GM19455 (cell line): Measurements from ENCODE around the gene MYO1F.
"Not testable (repeated sequence)": the region's sequence is repeated elsewhere in the genome, so short reads cannot be mapped to it uniquely, and the experiment has no call there.

Experiments
- ATAC-seq: cut with Tn5 transposase; IDR thresholded peaks from one replicate; pipeline ENCODE4 v1.9.1; 2021; ENCODE audit not compliant: unreplicated experiment

The MYO1F gene

GRCh38 chr19:8577247-8577646 lies at the start of gene MYO1F:
MYO1F (minus strand) TSS chr19:8577442; CDS start chr19:8577309, 133 bp downstream.
- no peak for ATAC-seq

DNA sequence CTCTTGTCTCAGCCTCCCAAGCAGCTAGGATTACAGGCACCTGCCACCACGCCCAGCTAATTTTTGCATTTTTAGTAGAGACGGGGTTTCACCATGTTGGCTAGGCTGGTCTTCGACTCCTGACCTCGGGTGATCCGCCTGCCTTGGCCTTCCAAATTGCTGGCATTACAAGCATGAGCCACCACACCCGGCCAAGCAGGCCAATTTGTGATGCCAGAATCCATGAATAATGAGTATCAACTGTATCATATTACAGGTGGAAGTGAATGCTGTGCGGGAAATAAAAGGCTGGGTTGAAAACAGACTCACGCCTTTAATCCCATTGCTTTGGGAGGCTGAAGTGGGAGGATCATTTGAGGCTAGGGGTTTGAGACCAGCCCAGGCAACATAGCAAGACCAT lies 49.6 kb upstream of the MYO1F start:
- no peak for ATAC-seq

GRCh38 chr19:8622886-8623285 lies 45.6 kb upstream of the MYO1F start:
- not testable (repeated sequence) for ATAC-seq

GRCh38 chr19:8618751-8619150 lies 41.5 kb upstream of the MYO1F start:
- no peak for ATAC-seq

DNA sequence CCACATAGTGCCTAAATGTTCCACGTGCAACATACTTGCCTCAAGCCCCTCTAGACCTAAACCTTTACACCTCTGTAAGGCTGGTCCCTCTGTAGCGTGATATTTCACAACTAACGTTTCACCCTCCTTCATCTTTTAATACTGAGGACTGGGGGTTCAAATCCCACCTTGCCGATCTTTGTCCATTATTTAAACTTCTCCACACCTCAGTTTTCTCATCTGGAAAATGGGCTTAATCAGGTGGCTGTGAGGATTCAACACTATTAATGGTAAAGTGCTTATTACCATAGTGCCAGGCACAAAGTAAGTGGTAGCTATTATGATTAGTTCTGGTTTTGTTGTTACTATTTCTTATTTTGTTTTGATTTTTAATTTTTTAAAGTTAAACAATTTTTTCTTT lies 40.7 kb upstream of the MYO1F start:
- no peak for ATAC-seq

- not testable (repeated sequence) for ATAC-seq
Observed at GRCh38 chr19:8617325-8617724, 40.1 kb upstream of the MYO1F start.

DNA sequence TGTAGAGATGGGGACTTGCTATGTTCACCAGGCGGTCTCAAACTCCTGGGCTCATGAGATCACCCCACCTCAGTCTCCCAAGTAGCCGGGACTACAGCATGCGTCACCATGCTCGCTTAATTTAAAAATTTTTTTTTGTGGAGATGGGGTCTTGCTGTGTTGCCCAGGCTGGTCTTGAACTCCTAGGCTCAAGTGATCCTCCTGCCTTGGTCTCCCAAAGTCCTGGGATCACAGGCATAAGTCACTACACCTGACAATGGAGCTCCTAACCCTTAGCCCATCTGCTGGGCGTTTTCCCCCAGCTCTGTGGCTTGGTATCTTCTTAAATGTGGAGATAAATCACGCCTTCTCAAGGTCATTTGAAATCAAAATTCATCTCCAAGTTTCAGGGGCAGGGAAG lies 39.6 kb upstream of the MYO1F start:
- ATAC-seq, result no peak

DNA sequence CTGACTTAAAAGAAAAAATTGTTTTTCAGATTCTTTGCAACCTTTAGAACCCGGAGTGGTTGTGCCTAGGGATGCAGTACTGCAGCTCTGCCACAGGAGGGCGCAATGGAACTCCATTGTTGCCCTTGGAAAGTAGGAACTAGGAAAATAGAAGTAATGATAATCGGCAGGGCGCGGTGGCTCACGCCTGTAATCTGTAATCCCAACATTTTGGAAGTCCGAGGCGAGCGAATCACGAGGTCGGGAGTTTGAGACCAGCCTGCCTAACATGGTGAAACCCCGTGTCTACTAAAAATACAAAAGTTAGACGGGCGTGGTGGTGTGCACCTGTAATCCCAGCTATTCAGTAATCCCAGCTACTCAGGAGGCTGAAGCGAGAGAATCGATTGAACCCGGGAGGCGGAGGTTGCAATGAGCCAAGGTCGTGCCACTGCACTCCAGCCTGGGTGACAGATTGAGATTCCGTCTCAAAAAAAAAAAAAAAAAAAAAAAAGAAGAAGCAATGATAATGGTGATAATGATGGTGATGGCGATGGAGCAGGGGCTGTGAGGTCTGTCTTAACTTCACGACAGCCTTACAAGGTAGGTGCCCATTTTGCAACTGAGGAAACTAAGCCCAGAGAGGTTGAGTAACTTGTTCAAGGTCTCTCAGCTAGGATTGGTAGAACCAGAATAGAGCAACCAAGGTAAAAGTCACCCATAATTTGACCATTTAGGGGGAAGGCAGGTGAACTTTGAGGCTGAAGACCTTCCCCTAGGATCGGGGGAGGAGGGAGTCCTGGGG lies 38.8 kb upstream of the MYO1F start:
- no peak for ATAC-seq

DNA sequence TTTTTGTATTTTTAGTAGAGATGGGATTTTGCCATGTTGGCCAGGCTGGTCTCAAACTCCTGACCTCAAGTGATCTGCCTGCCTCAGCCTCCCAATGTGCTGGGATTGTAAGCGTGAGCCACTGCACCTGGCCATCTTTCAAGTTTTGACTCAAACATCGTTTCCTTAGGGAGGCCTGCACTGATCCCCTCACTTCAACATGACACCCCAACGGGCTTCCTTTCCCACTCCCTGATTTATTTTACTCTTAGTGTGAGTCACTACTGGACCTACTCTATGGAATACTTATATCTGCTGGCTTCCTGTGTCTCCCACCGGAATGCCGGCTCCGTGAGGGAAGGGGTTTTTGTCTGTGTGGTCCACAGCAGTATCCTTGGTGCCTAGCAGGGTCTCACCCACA lies 37.8 kb upstream of the MYO1F start:
- ATAC-seq, result no peak

DNA sequence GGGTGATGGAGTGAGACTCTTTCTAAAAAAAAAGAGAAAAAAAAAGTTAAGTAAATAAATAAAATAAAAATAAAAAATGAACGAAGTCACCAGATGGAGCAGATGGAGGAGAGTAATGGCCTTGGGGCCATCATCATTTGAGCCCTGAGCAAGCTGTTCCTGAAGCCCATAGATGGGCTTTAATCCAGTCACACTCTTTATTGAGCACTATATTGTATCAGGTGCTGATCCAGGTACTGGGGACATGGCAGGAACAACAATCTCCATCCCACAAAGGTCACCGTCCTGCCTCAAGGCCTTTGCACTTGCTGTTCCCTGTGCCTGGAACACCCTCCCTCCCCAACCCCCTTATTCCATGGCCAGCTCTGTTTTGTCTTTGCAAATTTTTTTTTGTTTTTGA lies 37.2 kb upstream of the MYO1F start:
- no peak for ATAC-seq

GRCh38 chr19:8612807-8613171 lies 35.5 kb upstream of the MYO1F start:
- ATAC-seq, result no peak

DNA sequence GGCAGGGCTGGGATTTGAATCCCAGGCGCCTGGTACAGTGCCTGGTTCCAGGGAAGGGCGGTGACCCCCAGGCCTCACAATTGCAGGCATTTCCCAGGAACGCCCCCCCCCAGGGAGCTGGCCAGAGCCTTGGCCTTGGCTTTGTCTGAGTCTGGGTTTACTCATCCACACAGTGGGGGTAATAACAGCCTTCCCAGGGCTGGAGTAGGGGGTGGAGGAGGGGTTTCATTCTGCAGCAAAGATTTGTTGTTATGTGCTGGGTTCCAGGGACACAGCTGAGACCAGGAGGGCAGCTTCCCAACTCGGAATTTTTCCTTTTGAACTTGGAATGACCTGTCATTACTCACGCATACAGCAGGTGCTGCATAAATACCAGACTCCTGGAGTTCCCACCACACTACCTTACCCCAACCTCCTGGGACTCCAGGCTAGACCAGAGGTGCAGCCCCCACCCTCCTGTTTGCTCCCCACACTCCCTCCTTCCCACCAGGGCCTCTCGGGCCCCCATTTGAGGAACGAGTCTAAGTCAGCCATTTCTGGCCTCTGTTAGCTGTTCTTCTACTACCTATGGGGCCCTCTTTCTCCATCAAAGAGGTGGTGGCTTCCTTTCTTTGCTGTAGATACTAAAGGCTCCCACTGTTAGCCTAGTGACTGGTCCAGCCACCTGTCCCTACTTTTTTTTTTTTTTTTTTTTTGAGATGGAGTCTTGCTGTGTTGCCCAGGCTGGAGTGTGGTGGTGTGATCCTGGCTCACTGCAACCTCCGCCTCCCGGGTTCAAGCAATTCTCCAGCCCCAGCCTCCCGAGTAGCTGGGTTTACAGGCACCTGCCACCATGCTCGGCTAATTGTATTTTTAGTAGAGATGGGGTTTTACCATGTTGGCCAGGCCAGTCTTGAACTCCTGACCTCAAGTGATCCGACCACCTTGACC lies 34.9 kb upstream of the MYO1F start:
- ATAC-seq, result no peak

DNA sequence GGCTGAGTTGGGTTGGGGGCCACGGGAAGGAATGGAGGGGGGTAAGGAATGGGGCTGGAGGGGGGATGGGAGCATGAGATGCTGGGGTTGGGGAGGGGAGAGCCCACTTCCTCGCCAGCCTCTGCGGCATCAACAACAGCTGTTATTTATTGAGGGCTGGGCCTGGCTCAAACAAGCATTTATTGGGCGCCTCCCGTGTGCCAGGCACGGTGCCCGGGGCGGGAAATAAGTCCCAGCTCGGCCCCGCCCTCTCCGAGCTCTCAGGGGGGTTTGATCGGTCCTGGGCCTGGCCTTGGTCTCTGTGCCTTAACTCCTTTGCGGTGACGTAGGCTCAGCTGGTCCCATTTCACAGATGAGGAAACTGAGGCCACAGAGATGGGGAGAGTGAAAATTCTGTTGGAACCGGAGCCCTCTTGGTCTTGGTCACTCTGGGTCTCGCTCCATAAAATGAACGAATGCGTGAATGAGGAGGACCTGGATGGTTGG lies 34.2 kb upstream of the MYO1F start:
- ATAC-seq, result no peak

GRCh38 chr19:8610936-8611300 lies 33.7 kb upstream of the MYO1F start:
- no peak for ATAC-seq

- ATAC-seq, result no peak
Observed at GRCh38 chr19:8610041-8610935, 33.0 kb upstream of the MYO1F start, which contains the start of gene ADAMTS10. ADAMTS10 (minus strand) TSS chr19:8610715; CDS start chr19:8605710, 5,005 bp downstream.

- ATAC-seq, result no peak
Observed at GRCh38 chr19:8609279-8610040, 32.2 kb upstream of the MYO1F start.

DNA sequence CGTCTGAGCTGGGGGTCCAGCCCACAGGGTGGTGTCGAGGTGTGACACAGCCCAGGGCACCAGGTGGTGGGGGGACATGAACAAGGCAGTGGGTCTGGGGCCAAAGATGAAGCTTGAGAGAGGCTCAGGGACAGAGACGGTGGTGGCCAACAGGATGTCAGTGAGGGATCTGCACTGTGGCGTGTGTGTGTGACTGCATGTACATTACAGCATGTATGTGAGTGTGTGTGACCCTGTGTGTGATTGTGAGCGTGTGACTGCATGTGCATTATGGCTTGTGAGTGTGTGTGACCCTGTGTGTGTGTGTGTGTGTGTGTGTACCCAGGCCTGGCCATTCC lies 31.7 kb upstream of the MYO1F start:
- no peak for ATAC-seq

- ATAC-seq, result no peak
Observed at GRCh38 chr19:8607386-8607785, 30.1 kb upstream of the MYO1F start.

DNA sequence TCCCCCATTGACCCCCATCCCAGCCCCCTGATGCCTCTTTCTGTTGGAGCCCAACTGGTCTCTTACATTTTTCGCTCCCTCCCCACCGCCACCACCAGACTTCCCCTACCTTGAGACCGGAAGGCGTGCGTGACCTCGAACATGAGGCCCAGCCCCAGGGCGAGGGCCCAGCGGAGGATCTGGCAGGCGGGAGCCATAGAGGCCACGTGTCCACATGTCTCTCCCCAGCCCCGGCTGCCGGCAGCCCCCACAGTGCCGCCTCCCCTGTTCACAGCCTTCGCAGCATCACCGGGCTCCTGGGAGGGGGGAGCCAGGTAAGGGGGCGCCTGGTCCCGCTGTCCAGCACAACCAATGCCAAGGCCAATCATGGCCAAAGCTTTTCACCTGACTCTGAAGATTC lies 28.3 kb upstream of the MYO1F start:
- ATAC-seq, result no peak

DNA sequence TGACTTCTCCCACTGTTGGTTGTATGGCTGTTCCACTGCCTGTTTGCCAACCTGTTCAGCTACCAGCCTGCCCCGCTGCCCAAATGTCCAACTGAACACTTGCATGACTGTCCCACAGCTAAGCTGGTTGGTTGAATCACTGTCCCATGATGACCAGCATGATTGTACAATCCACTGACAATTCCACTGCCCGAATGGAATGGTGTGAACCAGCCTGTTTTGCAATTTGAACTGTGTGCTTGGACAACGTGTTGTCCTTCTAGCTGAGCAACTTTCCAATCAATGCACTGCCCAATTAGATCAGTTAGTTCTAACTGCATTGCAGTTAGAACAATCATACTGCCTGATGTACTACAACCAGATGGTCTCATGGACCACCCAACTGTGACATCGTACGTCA lies 24.6 kb upstream of the MYO1F start:
- ATAC-seq, result no peak
